GM12878 (cell line): Measurements from ENCODE around the gene ANK2. TPM values are rescaled to one million over a fixed set of nuclear protein-coding genes. Genes with fewer than 3 reads are reported as not detected.

Experiments used
- ATAC-seq: fragments of 200-7000 bp; cut with Tn5 transposase; 3 replicates; pipeline ENCODE4 v1.9.1; 2020; ENCODE audit warnings: mild to moderate bottlenecking, moderate library complexity
- BruUV-seq: library from RNA; stranded (reverse); fragments of 400-500 nt; replicated peaks from 2 replicates; lab custom pipeline; 2021; lab: Mats Ljungman, UMichigan
- CTCF ChIA-PET: fragments of 300-600 bp; sonication (Branson Sonifier 250); formaldehyde crosslinking; extraction: SDS; loops from one replicate; lab custom pipeline; 2021; ENCODE audit warnings: inconsistent platforms; lab: Yijun Ruan, JAX
- POLR2A ChIA-PET: fragments of 350-600 bp; formaldehyde crosslinking; extraction: SDS; loops from one replicate; lab custom pipeline; 2021; ENCODE audit warnings: inconsistent platforms; lab: Charles Lee
- RAD21 ChIA-PET: fragments of 300-600 bp; sonication (Branson Sonifier 250); formaldehyde crosslinking; loops from one replicate; lab custom pipeline; 2023; ENCODE audit warnings: antibody characterized with exemption; ENCODE audit not compliant: unreplicated experiment; lab: Charles Lee
- SMC1A ChIA-PET: fragments of 300-600 bp; sonication (Branson Sonifier 250); formaldehyde crosslinking; loops from one replicate; lab custom pipeline; 2023; ENCODE audit not compliant: unreplicated experiment, uncharacterized antibody; lab: Charles Lee
- DNase-seq: peaks from one replicate; pipeline ENCODE4 v3.0.0-alpha.2; 2011; ENCODE audit warnings: low read depth, low spot score
- FAIRE-seq: peaks from 3 replicates; lab custom pipeline; 2011; peaks lifted over from hg19 to GRCh38; lab: Jason Lieb, UNC
- H2AFZ ChIP-seq: 2 replicates; pipeline ENCODE4 v1.6.0; 2011; ENCODE audit warnings: low read depth, low read length, control low read depth; ENCODE audit not compliant: control insufficient read depth
- H3K27ac ChIP-seq: 2 replicates; pipeline ENCODE4 v1.5.1; 2011; ENCODE audit warnings: control low read depth; ENCODE audit not compliant: control insufficient read depth, insufficient read depth
- H3K27me3 ChIP-seq, 2 experiments: replicated peaks in 1 of 2; 2 replicates each; pipeline versions ENCODE4 v1.6.0 to v1.6.1; 2011; ENCODE audit warnings: low read length in 1 of 2; ENCODE audit not compliant: control insufficient read depth in 2 of 2, insufficient read depth in 2 of 2
- H3K36me3 ChIP-seq, 2 experiments: 2 replicates each; pipeline ENCODE4 v1.5.1; 2011; ENCODE audit warnings: low read length in 1 of 2; ENCODE audit not compliant: control insufficient read depth in 2 of 2, insufficient read depth in 2 of 2
- H3K4me1 ChIP-seq: 2 replicates; pipeline ENCODE4 v1.6.1; 2011; ENCODE audit warnings: mild to moderate bottlenecking, low read length, moderate library complexity, mixed read lengths; ENCODE audit not compliant: control insufficient read depth, insufficient read depth
- H3K4me2 ChIP-seq: 2 replicates; pipeline ENCODE4 v1.6.0; 2011; ENCODE audit warnings: control low read depth; ENCODE audit not compliant: control insufficient read depth, insufficient read depth
- H3K4me3 ChIP-seq: fragments of 200-600 bp; sonication (generic); 2 replicates; pipeline ENCODE4 v1.5.1; 2016
- H3K79me2 ChIP-seq: 2 replicates; pipeline ENCODE4 v1.6.0; 2011; ENCODE audit warnings: low read length; ENCODE audit not compliant: control insufficient read depth, insufficient read depth
- H3K9ac ChIP-seq: 2 replicates; pipeline ENCODE4 v1.8.0; 2011; ENCODE audit warnings: low read length, control low read depth, mixed read lengths; ENCODE audit not compliant: control insufficient read depth, insufficient read depth
- H3K9me3 ChIP-seq: replicated peaks from 3 replicates; pipeline ENCODE4 v1.5.1; 2011; ENCODE audit warnings: mild to moderate bottlenecking, low read length; ENCODE audit not compliant: control insufficient read depth, insufficient read depth
- H4K20me1 ChIP-seq: 2 replicates; pipeline ENCODE4 v1.6.0; 2011; ENCODE audit not compliant: control insufficient read depth, insufficient read depth
- CEBPB ChIP-seq, 2 experiments: fragments of 150-350 bp in 1 of 2; IDR thresholded peaks; 2 replicates each; pipeline ENCODE4 v1.6.1; 2012 to 2014; ENCODE audit warnings: low read depth in 2 of 2, low read length in 2 of 2, borderline replicate concordance in 1 of 2, inconsistent platforms in 1 of 2
- JUNB ChIP-seq: IDR thresholded peaks from 2 replicates; pipeline ENCODE4 v1.6.1; 2016; ENCODE audit warnings: antibody characterized with exemption, mild to moderate bottlenecking
- RB1 ChIP-seq: fragments of 450-650 bp; formaldehyde crosslinking; IDR thresholded peaks from 2 replicates; pipeline ENCODE4 v1.6.1; 2017; ENCODE audit warnings: mild to moderate bottlenecking, borderline replicate concordance
- SUZ12 ChIP-seq: fragments of 200-600 bp; sonication (generic); IDR thresholded peaks from one replicate; pipeline ENCODE4 v1.6.1; 2018; ENCODE audit warnings: antibody characterized with exemption, mild to moderate bottlenecking; ENCODE audit not compliant: unreplicated experiment
- TCF12 ChIP-seq: IDR thresholded peaks from 2 replicates; pipeline ENCODE4 v1.6.1; 2011; ENCODE audit warnings: low read depth, mild to moderate bottlenecking, low read length
- YY1 ChIP-seq: IDR thresholded peaks from 2 replicates; pipeline ENCODE4 v1.6.1; 2011; ENCODE audit warnings: low read depth, mild to moderate bottlenecking, low read length
- ZNF207 ChIP-seq: fragments of 450-650 bp; IDR thresholded peaks from 2 replicates; pipeline ENCODE4 v1.6.1; 2014; ENCODE audit warnings: antibody characterized with exemption, mild to moderate bottlenecking, borderline replicate concordance
- WGBS: methylation state at CpG from one replicate; pipeline ENCODE4 v1.1.6; 2016; ENCODE audit warnings: low lambda C conversion rate; ENCODE audit not compliant: insufficient replicate concordance, insufficient coverage; ENCODE audit errors: missing lambda C conversion rate; 5-methylcytosine and 5-hydroxymethylcytosine counted together
- in situ Hi-C: fragments of 300-500 bp; cut with MboI; formaldehyde crosslinking; loops from 9 replicates; pipeline ENCODE4 v1.14.3; 2018; ENCODE audit warnings: mixed read lengths
- intact Hi-C: fragments of 100-400 bp; cut with micrococcal nuclease; formaldehyde crosslinking; loops from one replicate; pipeline ENCODE4 v1.14.2; 2022; ENCODE audit not compliant: unreplicated experiment
- polyA plus RNA-seq, 11 experiments: library from polyadenylated mRNA; depleted of rRNA in 4 of 11; unstranded in 6 of 11; stranded (reverse) in 5 of 11; fragments of >200 nt; fragmentation: Nextera tagmentation in 4 of 11; fragmentation: Illumina TruSeq in 1 of 11; extraction: Ambion mirVana in 4 of 11; extraction: Trizol in 1 of 11; gene quantifications; 1 replicate in 1 of 11; 2 replicates in 10 of 11; pipeline versions ENCODE4 v1.2.1 to v1.2.3, GENCODE V29; 2011 to 2016; ENCODE audit warnings: inconsistent platforms in 2 of 11, missing spikeins in 2 of 11, low read depth in 1 of 11
- total RNA-seq, 4 experiments: library from RNA; depleted of rRNA in 3 of 4; stranded (reverse); fragments of >200 nt in 3 of 4; fragmentation: Illumina TruSeq in 1 of 4; extraction: Trizol in 1 of 4; gene quantifications; 2 replicates each; pipeline versions ENCODE4 v1.2.1 to v1.2.3, GENCODE V29; 2013 to 2021

Gene ANK2
- total and polyA plus RNA-seq, 10 of the 15 experiments (the other 5 are each of a cell fraction or from before 2014, with no cell fraction given) = 1.6 to 13.0 (median 4.1) TPM

- ATAC-seq (no peak), FAIRE-seq (no peak)
- SMC1A ChIA-PET = interaction anchor here (0.8 to 1.2 kb wide), 5 partner anchors 13 to 1002 kb away, joined by 3 to 5 read pairs (median 3); no protein-coding TSS in a partner anchor
- POLR2A ChIA-PET = no interaction called here
- H3K27ac ChIP-seq = no peak overlapping the region
- H3K4me1 ChIP-seq = no peaks in the 10 kb centered on the region
- H2AFZ ChIP-seq = no peak overlapping the region
- H3K79me2 ChIP-seq = no peaks in the 10 kb centered on the region
- TF ChIP-seq TCF12 (no peak), ZNF207 (no peak), JUNB (no peak), YY1 (no peak), RB1 (no peak), CEBPB (IDR thresholded peaks at IDR 0.05; ENCODE audit: borderline replicate concordance in 1 of 2, low read depth in 2 of 2, low read length in 2 of 2) (no peak), SUZ12 (no peak)
- TF ChIP-seq, all 136 proteins: peak for 0
- RAD21 ChIA-PET = no interaction called here
- H3K9me3 ChIP-seq = no peaks in the 10 kb centered on the region
- in situ Hi-C loops (loop anchor here (25.0 kb wide), 1 partner anchor 1305 kb away; no protein-coding TSS in a partner anchor), intact Hi-C loops (no loop called here)
- CTCF ChIA-PET = no interaction called here
- no peaks in the 10 kb centered on the region for H4K20me1 ChIP-seq
- H3K9ac ChIP-seq = no peak overlapping the region
- no peak overlapping the region for H3K4me2 ChIP-seq
- no peak overlapping the region for H3K4me3 ChIP-seq
- DNase-seq = no peak
- no peaks in the 10 kb centered on the region for H3K36me3 ChIP-seq
- no peaks in the 10 kb centered on the region for H3K27me3 ChIP-seq
- WGBS = 88% methylated on average over 1 of the region's 1 CpG
- BruUV-seq = no TSS peak
These were observed 333.3 kb downstream of the ANK2 start for GRCh38 chr4:113382704-113383103.
